OCI-LY1 (cell line): Measurements from ENCODE around the gene TXNDC15.

ENCODE experiments used
- H2AFZ ChIP-seq: fragments of 200-600 bp; sonication (generic), shearing (Covaris generic); 2 replicates; pipeline ENCODE4 v1.6.0; 2014; ENCODE audit warnings: antibody characterized with exemption, mild to moderate bottlenecking, low read length
- H3F3A ChIP-seq: fragments of 200-600 bp; sonication (generic), shearing (Covaris generic); 2 replicates; pipeline ENCODE4 v1.6.0; 2014; ENCODE audit warnings: mild to moderate bottlenecking, antibody characterized with exemption, low read length, moderate library complexity; ENCODE audit not compliant: insufficient read depth
- H3K27ac ChIP-seq: fragments of 200-600 bp; sonication (generic); 2 replicates; pipeline ENCODE4 v1.5.1; 2014; ENCODE audit warnings: low read length, mixed run types, mild to moderate bottlenecking, low read depth; ENCODE audit not compliant: poor library complexity, severe bottlenecking
- H3K27me3 ChIP-seq: fragments of 200-600 bp; sonication (generic); 2 replicates; pipeline ENCODE4 v1.6.0; 2014; ENCODE audit warnings: antibody characterized with exemption, mild to moderate bottlenecking, low read length, moderate library complexity; ENCODE audit not compliant: insufficient read depth
- H3K36me3 ChIP-seq: fragments of 200-600 bp; sonication (generic); 2 replicates; pipeline ENCODE4 v1.6.1; 2014; ENCODE audit warnings: mild to moderate bottlenecking, antibody characterized with exemption, low read length, moderate library complexity, mixed read lengths; ENCODE audit not compliant: insufficient read depth
- H3K4me1 ChIP-seq: fragments of 200-600 bp; sonication (generic); 2 replicates; pipeline ENCODE4 v1.5.1; 2014; ENCODE audit warnings: mild to moderate bottlenecking, low read length, moderate library complexity; ENCODE audit not compliant: insufficient read depth, severe bottlenecking
- H3K4me2 ChIP-seq: fragments of 200-600 bp; sonication (generic), shearing (Covaris generic); 2 replicates; pipeline ENCODE4 v1.6.1; 2014; ENCODE audit warnings: low read length
- H3K4me3 ChIP-seq: fragments of 200-600 bp; sonication (generic); 2 replicates; pipeline ENCODE4 v1.5.1; 2014; ENCODE audit warnings: low read length, low read depth, mild to moderate bottlenecking, mixed read lengths; ENCODE audit not compliant: poor library complexity, severe bottlenecking
- H3K79me2 ChIP-seq: fragments of 200-600 bp; shearing (Covaris generic); 2 replicates; pipeline ENCODE4 v1.6.1; 2016; ENCODE audit warnings: mixed run types, low read length, mixed read lengths; ENCODE audit not compliant: insufficient read depth
- H3K9ac ChIP-seq: fragments of 200-600 bp; sonication (generic), shearing (Covaris generic); 2 replicates; pipeline ENCODE4 v1.6.1; 2014; ENCODE audit warnings: mild to moderate bottlenecking, low read length, mixed read lengths
- H3K9me2 ChIP-seq: fragments of 200-600 bp; sonication (generic), shearing (Covaris generic); 2 replicates; pipeline ENCODE4 v1.6.1; 2014; ENCODE audit warnings: low read depth, mild to moderate bottlenecking, low read length, mixed read lengths
- H3K9me3 ChIP-seq: fragments of 200-600 bp; shearing (Covaris generic); 2 replicates; pipeline ENCODE4 v1.6.1; 2014; ENCODE audit warnings: low read length, mixed read lengths
- H4K20me1 ChIP-seq: fragments of 200-600 bp; sonication (generic), shearing (Covaris generic); 2 replicates; pipeline ENCODE4 v1.6.0; 2016; ENCODE audit warnings: mild to moderate bottlenecking, low read length; ENCODE audit not compliant: insufficient read depth
- CTCF ChIP-seq: fragments of 200-600 bp; sonication (generic), shearing (Covaris generic); IDR thresholded peaks from 2 replicates; pipeline ENCODE4 v1.5.1; 2017; ENCODE audit warnings: mild to moderate bottlenecking, antibody characterized with exemption, low read length, moderate library complexity, mixed read lengths
- EZH2 ChIP-seq: fragments of 200-600 bp; sonication (generic), shearing (Covaris generic); IDR thresholded peaks from 2 replicates; pipeline ENCODE4 v1.8.0; 2017; ENCODE audit warnings: borderline replicate concordance, mixed run types, mild to moderate bottlenecking, antibody characterized with exemption, low read length, moderate library complexity, mixed read lengths

The TXNDC15 gene

GRCh38 chr5:134945041-134945440 is 70.9 kb downstream of the TXNDC15 start:
- TF ChIP-seq EZH2 (no peak), CTCF (no peak)
- Histone ChIP-seq H3K79me2 (no peaks in the 10 kb centered on the region), H3K9ac (no peak overlapping the region)

GRCh38 chr5:134948911-134949310 is 74.7 kb downstream of the TXNDC15 start:
- Histone ChIP-seq H3K4me2 (no peak overlapping the region), H3K27ac (no peak overlapping the region), H2AFZ (no peak overlapping the region)

More at GRCh38 chr5:134945041-134945440, 70.9 kb downstream of the TXNDC15 start:
- peaks cover 18% of the 10 kb centered on the region for H3K4me1 ChIP-seq
- H3K27ac ChIP-seq, result no peak overlapping the region
- no peaks in the 10 kb centered on the region for H3K9me3 ChIP-seq
- H3K9me2 ChIP-seq, result no peaks in the 10 kb centered on the region
- H3K36me3 ChIP-seq, result no peaks in the 10 kb centered on the region
- no peaks in the 10 kb centered on the region for H4K20me1 ChIP-seq
- no peaks in the 10 kb centered on the region for H3K27me3 ChIP-seq
- H3F3A ChIP-seq, result no peaks in the 10 kb centered on the region
- no peak overlapping the region for H2AFZ ChIP-seq
- H3K4me3 ChIP-seq, result no peak overlapping the region
- H3K4me2 ChIP-seq, result no peak overlapping the region

GRCh38 chr5:134949316-134949715 is 75.1 kb downstream of the TXNDC15 start:
- Histone ChIP-seq H3K9me2 (no peaks in the 10 kb centered on the region), H3K79me2 (no peaks in the 10 kb centered on the region), H3F3A (no peaks in the 10 kb centered on the region), H3K9me3 (no peaks in the 10 kb centered on the region), H3K4me2 (no peak overlapping the region), H3K9ac (no peak overlapping the region), H3K36me3 (no peaks in the 10 kb centered on the region), H3K27me3 (no peaks in the 10 kb centered on the region), H3K4me1 (peaks cover 8% of the 10 kb centered on the region), H3K27ac (no peak overlapping the region), H4K20me1 (no peaks in the 10 kb centered on the region), H3K4me3 (no peak overlapping the region), H2AFZ (no peak overlapping the region)
- TF ChIP-seq CTCF, result no peak
- TF ChIP-seq EZH2, result no peak

More at GRCh38 chr5:134948911-134949310, 74.7 kb downstream of the TXNDC15 start:
- no peaks in the 10 kb centered on the region for H3K27me3 ChIP-seq
- no peaks in the 10 kb centered on the region for H3K36me3 ChIP-seq
- H4K20me1 ChIP-seq, result no peaks in the 10 kb centered on the region
- no peaks in the 10 kb centered on the region for H3F3A ChIP-seq
- no peaks in the 10 kb centered on the region for H3K9me3 ChIP-seq
- H3K79me2 ChIP-seq, result no peaks in the 10 kb centered on the region
- no peak overlapping the region for H3K4me3 ChIP-seq
- TF ChIP-seq CTCF, result no peak
- TF ChIP-seq EZH2, result no peak
- peaks cover 12% of the 10 kb centered on the region for H3K4me1 ChIP-seq
- no peaks in the 10 kb centered on the region for H3K9me2 ChIP-seq
- H3K9ac ChIP-seq, result no peak overlapping the region
